ENCODE results near the gene IGSF22. TPM values are rescaled to one million over a fixed set of nuclear protein-coding genes. Genes with fewer than 3 reads are reported as not detected.
A peak's percentile ranks its signal among the peaks of the same experiment; 100 is the strongest.
"Not testable (repeated sequence)": the region's sequence is repeated elsewhere in the genome, so short reads cannot be mapped to it uniquely, and the experiment has no call there.

The IGSF22 gene
- polyA plus RNA-seq, 1 donor (not counting 4 experiments of a cell fraction or from before 2014, with no cell fraction given): 0.01 TPM

GRCh38 chr11:18696638-18697225 lies 29.3 kb downstream of the IGSF22 start:
- peak; percentile 57 for FAIRE-seq
- no peak overlapping the region for H3K4me2 ChIP-seq (ENCODE audit: control insufficient read depth, extremely low read depth, insufficient read depth, low read depth, low read length)
- dilution Hi-C loops (cut with MboI; ENCODE audit: extremely low pct_ligation_motif_present, low sequenced_read_pairs): no loop called here
- no peak for DNase-seq (ENCODE audit: low read depth, low spot score)
- peaks cover 32% of the 10 kb centered on the region for H3K4me1 ChIP-seq (ENCODE audit: control insufficient read depth, extremely low read depth, insufficient read depth, low read length)
- no peaks in the 10 kb centered on the region for H3K9me1 ChIP-seq (ENCODE audit: control insufficient read depth, extremely low read depth, insufficient read depth, low read length)
- no peaks in the 10 kb centered on the region for H3K36me3 ChIP-seq (ENCODE audit: control insufficient read depth in 2 of 2, extremely low read depth in 1 of 2, insufficient read depth in 2 of 2, low read length in 2 of 2)
- no peak overlapping the region for H3K9ac ChIP-seq (ENCODE audit: control insufficient read depth, extremely low read depth, insufficient read depth, low read length)
- no peaks in the 10 kb centered on the region for H4K20me1 ChIP-seq (ENCODE audit: control insufficient read depth, extremely low read depth, insufficient read depth, low read length)
- H3K79me2 ChIP-seq (ENCODE audit: control insufficient read depth, insufficient read depth, low read length): no peaks in the 10 kb centered on the region
- no peak overlapping the region for H3K4me3 ChIP-seq (ENCODE audit: control insufficient read depth in 2 of 3, extremely low read depth in 1 of 3, insufficient read depth in 2 of 3, low read depth in 1 of 3, low read length in 3 of 3)
- TF ChIP-seq CTCF (optimal IDR thresholded peaks at IDR 0.05 in 1 of 3, IDR thresholded peaks at IDR 0.05 in 1 of 3, conservative IDR thresholded peaks at IDR 0.05 in 1 of 3; ENCODE audit: extremely low read depth in 1 of 3, insufficient read depth in 2 of 3, low read length in 3 of 3): no peak
- no peak for TF ChIP-seq EZH2 (IDR thresholded peaks at IDR 0.05; ENCODE audit: low read length)
- no peaks in the 10 kb centered on the region for H3K27me3 ChIP-seq (ENCODE audit: control insufficient read depth, extremely low read depth, insufficient read depth, low read length)
- H2AFZ ChIP-seq (ENCODE audit: control insufficient read depth, low read length): no peak overlapping the region
- H3K27ac ChIP-seq (ENCODE audit: control insufficient read depth, insufficient read depth, low read length): no peak overlapping the region
- no peaks in the 10 kb centered on the region for H3K9me3 ChIP-seq (ENCODE audit: control insufficient read depth, low read depth, low read length)

GRCh38 chr11:18692941-18693760 lies 32.8 kb downstream of the IGSF22 start:
- H4K20me1 ChIP-seq (ENCODE audit: control insufficient read depth, extremely low read depth, insufficient read depth, low read length): no peaks in the 10 kb centered on the region
- no peak overlapping the region for H2AFZ ChIP-seq (ENCODE audit: control insufficient read depth, low read length)
- H3K9me1 ChIP-seq (ENCODE audit: control insufficient read depth, extremely low read depth, insufficient read depth, low read length): no peaks in the 10 kb centered on the region
- no peak overlapping the region for H3K4me3 ChIP-seq (ENCODE audit: control insufficient read depth in 2 of 3, extremely low read depth in 1 of 3, insufficient read depth in 2 of 3, low read depth in 1 of 3, low read length in 3 of 3)
- H3K79me2 ChIP-seq (ENCODE audit: control insufficient read depth, insufficient read depth, low read length): no peaks in the 10 kb centered on the region
- peaks cover 20% of the 10 kb centered on the region for H3K4me1 ChIP-seq (ENCODE audit: control insufficient read depth, extremely low read depth, insufficient read depth, low read length)
- no peak overlapping the region for H3K4me2 ChIP-seq (ENCODE audit: control insufficient read depth, extremely low read depth, insufficient read depth, low read depth, low read length)
- H3K36me3 ChIP-seq (ENCODE audit: control insufficient read depth in 2 of 2, extremely low read depth in 1 of 2, insufficient read depth in 2 of 2, low read length in 2 of 2): no peaks in the 10 kb centered on the region
- H3K9me3 ChIP-seq (ENCODE audit: control insufficient read depth, low read depth, low read length): no peaks in the 10 kb centered on the region
- no peaks in the 10 kb centered on the region for H3K27me3 ChIP-seq (ENCODE audit: control insufficient read depth, extremely low read depth, insufficient read depth, low read length)
- no peak overlapping the region for H3K27ac ChIP-seq (ENCODE audit: control insufficient read depth, insufficient read depth, low read length)
- FAIRE-seq: no peak
- no peak for DNase-seq (ENCODE audit: low read depth, low spot score)
- TF ChIP-seq EZH2 (IDR thresholded peaks at IDR 0.05; ENCODE audit: low read length): no peak
- TF ChIP-seq CTCF (optimal IDR thresholded peaks at IDR 0.05 in 1 of 3, IDR thresholded peaks at IDR 0.05 in 1 of 3, conservative IDR thresholded peaks at IDR 0.05 in 1 of 3; ENCODE audit: extremely low read depth in 1 of 3, insufficient read depth in 2 of 3, low read length in 3 of 3): no peak
- dilution Hi-C loops (cut with MboI; ENCODE audit: extremely low pct_ligation_motif_present, low sequenced_read_pairs): no loop called here
- no peak overlapping the region for H3K9ac ChIP-seq (ENCODE audit: control insufficient read depth, extremely low read depth, insufficient read depth, low read length)

GRCh38 chr11:18691467-18692140 lies 34.4 kb downstream of the IGSF22 start:
- FAIRE-seq; DNase-seq (ENCODE audit: low read depth, low spot score); H3K9ac ChIP-seq (ENCODE audit: control insufficient read depth, extremely low read depth, insufficient read depth, low read length); H3K9me3 ChIP-seq (ENCODE audit: control insufficient read depth, low read depth, low read length); H2AFZ ChIP-seq (ENCODE audit: control insufficient read depth, low read length); H3K4me3 ChIP-seq (ENCODE audit: control insufficient read depth in 2 of 3, extremely low read depth in 1 of 3, insufficient read depth in 2 of 3, low read depth in 1 of 3, low read length in 3 of 3); H3K27ac ChIP-seq (ENCODE audit: control insufficient read depth, insufficient read depth, low read length); dilution Hi-C loops (cut with MboI; ENCODE audit: extremely low pct_ligation_motif_present, low sequenced_read_pairs); H3K36me3 ChIP-seq (ENCODE audit: control insufficient read depth in 2 of 2, extremely low read depth in 1 of 2, insufficient read depth in 2 of 2, low read length in 2 of 2); H3K4me1 ChIP-seq (ENCODE audit: control insufficient read depth, extremely low read depth, insufficient read depth, low read length); H4K20me1 ChIP-seq (ENCODE audit: control insufficient read depth, extremely low read depth, insufficient read depth, low read length); H3K27me3 ChIP-seq (ENCODE audit: control insufficient read depth, extremely low read depth, insufficient read depth, low read length); H3K4me2 ChIP-seq (ENCODE audit: control insufficient read depth, extremely low read depth, insufficient read depth, low read depth, low read length); H3K9me1 ChIP-seq (ENCODE audit: control insufficient read depth, extremely low read depth, insufficient read depth, low read length); H3K79me2 ChIP-seq (ENCODE audit: control insufficient read depth, insufficient read depth, low read length): not testable (repeated sequence)
